Tracheal epithelial cell (primary cell): ENCODE results near the gene CTNS. TPM values are rescaled to one million over a fixed set of nuclear protein-coding genes. Genes with fewer than 3 reads are reported as not detected.

ENCODE experiments used
- total RNA-seq: library from RNA; depleted of rRNA; stranded (reverse); fragments of >200 nt; gene quantifications from 2 replicates; pipeline ENCODE4 v1.2.1, GENCODE V29; 2014

Gene CTNS
- 16.4 and 28.7 TPM in 2 replicates for total RNA-seq

DNA sequence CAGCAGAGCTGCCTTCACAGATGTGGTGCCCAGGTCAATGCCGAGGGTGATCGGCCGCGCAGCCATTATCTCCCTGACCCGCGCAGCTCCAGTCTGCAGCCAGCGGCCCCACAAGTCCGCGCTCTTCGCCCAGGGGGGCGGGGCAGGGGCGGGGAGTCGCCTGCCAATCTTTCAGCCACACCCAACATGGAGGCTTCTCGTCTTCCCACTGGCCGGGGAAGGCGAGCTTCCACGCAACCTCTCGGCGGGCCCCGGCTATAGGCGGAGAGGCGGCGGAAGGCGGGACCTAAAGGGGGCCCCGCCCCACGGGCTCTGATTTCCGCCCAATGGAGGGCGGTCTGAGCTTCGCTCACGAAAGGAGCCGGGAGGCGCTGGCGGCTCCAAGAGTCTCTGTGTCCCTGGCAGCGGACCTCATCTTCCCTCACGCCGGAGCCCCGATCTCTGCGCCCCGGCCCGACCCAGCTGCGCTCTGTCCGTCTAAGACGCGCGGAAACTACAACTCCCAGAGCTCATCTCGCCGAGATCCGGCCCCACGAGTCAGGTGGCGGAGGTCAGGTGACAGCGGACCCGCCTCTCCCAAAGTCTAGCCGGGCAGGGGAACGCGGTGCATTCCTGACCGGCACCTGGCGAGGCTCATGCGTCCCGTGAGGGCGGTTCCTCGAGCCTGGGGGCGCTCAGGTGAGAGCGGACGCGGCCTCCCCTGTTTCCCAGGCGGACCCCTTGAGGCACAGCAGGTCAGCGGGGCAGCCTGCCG lies at the start of gene CTNS, which contains the start of gene SHPK:
Gene CTNS, plus strand, starts transcription at position 607 of the 754 bp plus-strand sequence. CDS start 3,447 bp downstream, outside the sequence.
Gene SHPK, minus strand, starts transcription at position 97 of the 754 bp plus-strand sequence. Its CDS starts 31 bp downstream, at position 66.

DNA sequence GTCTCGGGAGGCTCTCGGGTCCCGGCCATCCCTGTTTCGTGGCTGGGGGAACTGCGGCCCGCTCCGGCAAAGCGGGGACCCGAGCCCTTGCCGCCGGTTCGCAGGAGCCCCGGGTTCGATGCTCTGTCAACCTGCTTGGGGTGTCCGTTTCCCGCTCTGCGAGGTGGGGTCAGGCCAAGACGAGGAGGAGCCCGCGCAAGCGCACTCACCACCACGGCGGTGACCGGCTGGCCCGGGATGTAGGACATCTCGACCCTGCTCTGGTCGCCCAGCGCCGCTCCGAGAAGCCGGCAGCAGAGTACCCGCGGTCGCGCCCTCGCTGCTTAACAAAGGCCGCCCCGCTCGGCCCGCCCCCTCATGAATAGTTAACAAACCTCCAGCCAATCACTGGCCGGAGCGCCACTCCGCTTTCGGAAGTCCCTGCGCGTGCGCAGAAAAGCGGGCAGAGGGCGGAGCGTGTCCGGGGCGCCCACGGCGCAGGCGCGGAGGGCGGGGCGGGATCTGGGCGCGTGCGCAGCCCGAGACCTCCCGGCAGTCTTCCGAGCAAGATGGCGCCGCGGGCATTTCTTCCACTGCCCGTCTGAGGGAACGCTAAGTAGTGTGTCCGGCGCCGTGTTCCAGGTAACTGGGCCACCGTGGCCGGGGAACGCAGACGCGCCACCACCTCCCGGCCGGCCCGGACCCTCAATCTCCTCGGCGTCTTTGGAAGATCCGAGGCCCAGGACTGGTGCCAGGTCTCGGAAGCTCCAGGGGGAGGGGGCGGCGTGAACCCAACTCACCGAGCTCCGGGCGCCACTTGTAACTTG lies 31.9 kb downstream of the CTNS start, which contains the start of the genes EMC6 and TAX1BP3:
Gene EMC6, plus strand, starts transcription at position 534 of the 806 bp plus-strand sequence. CDS start 335 bp downstream, outside the sequence.
Gene TAX1BP3, minus strand, starts transcription at position 300 of the 806 bp plus-strand sequence. Its CDS starts 52 bp downstream, at position 248.

DNA sequence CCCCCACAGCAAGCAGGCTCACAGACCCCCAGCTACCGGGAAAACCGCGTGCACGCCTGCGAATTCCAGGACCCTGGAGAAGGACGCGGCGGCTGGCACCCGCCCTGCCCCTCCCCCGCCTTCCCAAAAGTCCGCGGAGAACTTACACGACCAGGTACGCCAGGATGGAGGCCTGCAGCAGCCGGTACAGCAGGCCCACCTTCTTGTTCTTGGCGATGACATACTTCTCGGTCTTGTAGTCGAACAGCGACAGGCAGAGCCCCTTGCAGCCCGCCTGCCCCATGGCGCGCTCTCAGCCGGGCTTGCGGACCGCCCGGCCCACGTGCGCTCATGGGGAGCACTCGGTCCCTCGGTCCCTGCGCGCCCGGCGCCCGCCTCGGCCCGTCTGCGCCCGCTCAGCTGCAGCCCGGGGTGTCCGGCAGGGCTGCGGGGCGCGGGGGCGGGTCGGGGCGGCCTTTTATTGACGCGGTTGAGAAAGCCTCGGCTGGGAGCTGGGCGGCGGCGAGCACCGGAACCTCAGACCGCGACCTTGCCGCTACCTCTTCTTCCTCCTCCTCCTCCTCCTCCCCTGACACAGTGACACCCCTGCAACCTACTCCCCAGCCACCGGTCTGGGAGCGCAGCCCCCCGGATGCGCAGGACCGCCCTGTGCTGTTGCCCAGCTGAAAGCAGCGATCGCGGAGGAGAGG lies 59.3 kb downstream of the CTNS start, which contains the start of gene P2RX5:
Gene P2RX5, minus strand, starts transcription at position 433 of the 689 bp plus-strand sequence. Its CDS starts 150 bp downstream, at position 283.

Other genes starting within 250 kb of the CTNS start
- not detected in 2 replicates for gene OR1E1, start 238.3 kb upstream of the CTNS start, total RNA-seq
- gene OR3A3, start 225.4 kb upstream of the CTNS start, total RNA-seq, result not detected in 2 replicates
- gene OR1E2, start 202.9 kb upstream of the CTNS start, total RNA-seq, result not detected in 2 replicates
- 0.24 TPM in 1 of 2 replicates, not detected in the other for gene SPATA22, start 164.9 kb upstream of the CTNS start, total RNA-seq
- gene ASPA, start 160.8 kb upstream of the CTNS start, total RNA-seq, result not detected in 2 replicates
- gene TRPV3, start 78.9 kb upstream of the CTNS start, total RNA-seq, result 0.21 and 9.9 TPM in 2 replicates
- gene TRPV1, start 27.3 kb upstream of the CTNS start, total RNA-seq, result 0.72 and 1.3 TPM in 2 replicates
- 7.5 and 7.7 TPM in 2 replicates for gene SHPK, start 510 bp upstream of the CTNS start, total RNA-seq
- 196 and 295 TPM in 2 replicates for gene TAX1BP3, start 31.8 kb downstream of the CTNS start, total RNA-seq
- 25.3 and 25.4 TPM in 2 replicates for gene EMC6, start 32.1 kb downstream of the CTNS start, total RNA-seq
- gene P2RX5, start 59.4 kb downstream of the CTNS start, total RNA-seq, result 2.1 and 3.6 TPM in 2 replicates
- 0.43 and 2.2 TPM in 2 replicates for gene HASPIN, start 87.1 kb downstream of the CTNS start, total RNA-seq
- gene ITGAE, start 164.4 kb downstream of the CTNS start, total RNA-seq, result 4.6 and 10.0 TPM in 2 replicates
- gene NCBP3, start 209.5 kb downstream of the CTNS start, total RNA-seq, result 8.5 and 12.5 TPM in 2 replicates